ENCODE measurements around the gene ZNF609. TPM values are rescaled to one million over a fixed set of nuclear protein-coding genes. Genes with fewer than 3 reads are reported as not detected.

The ZNF609 gene
- total RNA-seq, 1 experiment from 2014 or later: 31.0 TPM

- RAD21 ChIA-PET (ENCODE audit: low non-redundant PET in 1 of 2, low total read pairs in 2 of 2, uncharacterized antibody in 2 of 2, unreplicated experiment in 2 of 2): no interaction called here
- Histone ChIP-seq H3K9ac (ENCODE audit: low read length) (no peak overlapping the region), H3K27ac (ENCODE audit: low read depth, low read length) (no peak overlapping the region), H3K9me3 (ENCODE audit: control insufficient read depth in 1 of 2, insufficient read depth in 1 of 2, low read depth in 1 of 2, low read length in 2 of 2) (no peaks in the 10 kb centered on the region), H2AFZ (ENCODE audit: low read depth, low read length, poor library complexity, severe bottlenecking) (no peak overlapping the region), H3K79me2 (ENCODE audit: insufficient read depth, low read length) (peaks cover 38% of the 10 kb centered on the region), H3K4me2 (ENCODE audit: low read length) (no peak overlapping the region), H3K4me3 (replicated peaks in 1 of 2; ENCODE audit: low read depth in 1 of 2, low read length in 2 of 2) (no peak overlapping the region), H3K27me3 (ENCODE audit: insufficient read depth, low read length) (no peaks in the 10 kb centered on the region), H4K20me1 (ENCODE audit: insufficient read depth) (peaks cover 9% of the 10 kb centered on the region; the same call in 1 of the 2 replicates), H3K36me3 (ENCODE audit: control insufficient read depth in 1 of 2, insufficient read depth in 2 of 2, low read length in 2 of 2) (peaks cover 13 to 23% of the 10 kb centered on the region in 2 experiments; a peak in 3 of 4 replicates), H3K9me2 (ENCODE audit: insufficient read depth) (no peaks in the 10 kb centered on the region), H3K4me1 (ENCODE audit: control insufficient read depth in 1 of 2, insufficient read depth in 2 of 2, low read length in 2 of 2) (peaks cover 6 to 9% of the 10 kb centered on the region in 2 experiments)
- intact Hi-C loops (cut with micrococcal nuclease): no loop called here
- POLR2A ChIA-PET: no interaction called here
- CTCF ChIA-PET: no interaction called here
- no peak for ATAC-seq
- BruUV-seq (replicated peaks): no TSS peak
- DNase-seq (ENCODE audit: low read depth, low spot score): no peak
- TF ChIP-seq SP1 (IDR thresholded peaks at IDR 0.05; ENCODE audit: low read depth): no peak
- TF ChIP-seq, protein P1, sequence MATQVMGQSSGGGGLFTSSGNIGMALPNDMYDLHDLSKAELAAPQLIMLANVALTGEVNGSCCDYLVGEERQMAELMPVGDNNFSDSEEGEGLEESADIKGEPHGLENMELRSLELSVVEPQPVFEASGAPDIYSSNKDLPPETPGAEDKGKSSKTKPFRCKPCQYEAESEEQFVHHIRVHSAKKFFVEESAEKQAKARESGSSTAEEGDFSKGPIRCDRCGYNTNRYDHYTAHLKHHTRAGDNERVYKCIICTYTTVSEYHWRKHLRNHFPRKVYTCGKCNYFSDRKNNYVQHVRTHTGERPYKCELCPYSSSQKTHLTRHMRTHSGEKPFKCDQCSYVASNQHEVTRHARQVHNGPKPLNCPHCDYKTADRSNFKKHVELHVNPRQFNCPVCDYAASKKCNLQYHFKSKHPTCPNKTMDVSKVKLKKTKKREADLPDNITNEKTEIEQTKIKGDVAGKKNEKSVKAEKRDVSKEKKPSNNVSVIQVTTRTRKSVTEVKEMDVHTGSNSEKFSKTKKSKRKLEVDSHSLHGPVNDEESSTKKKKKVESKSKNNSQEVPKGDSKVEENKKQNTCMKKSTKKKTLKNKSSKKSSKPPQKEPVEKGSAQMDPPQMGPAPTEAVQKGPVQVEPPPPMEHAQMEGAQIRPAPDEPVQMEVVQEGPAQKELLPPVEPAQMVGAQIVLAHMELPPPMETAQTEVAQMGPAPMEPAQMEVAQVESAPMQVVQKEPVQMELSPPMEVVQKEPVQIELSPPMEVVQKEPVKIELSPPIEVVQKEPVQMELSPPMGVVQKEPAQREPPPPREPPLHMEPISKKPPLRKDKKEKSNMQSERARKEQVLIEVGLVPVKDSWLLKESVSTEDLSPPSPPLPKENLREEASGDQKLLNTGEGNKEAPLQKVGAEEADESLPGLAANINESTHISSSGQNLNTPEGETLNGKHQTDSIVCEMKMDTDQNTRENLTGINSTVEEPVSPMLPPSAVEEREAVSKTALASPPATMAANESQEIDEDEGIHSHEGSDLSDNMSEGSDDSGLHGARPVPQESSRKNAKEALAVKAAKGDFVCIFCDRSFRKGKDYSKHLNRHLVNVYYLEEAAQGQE (IDR thresholded peaks at IDR 0.05; ENCODE audit: low read depth): no peak
- TF ChIP-seq EGR1 (IDR thresholded peaks at IDR 0.05; ENCODE audit: low read depth): no peak
- no peak for TF ChIP-seq SRF (IDR thresholded peaks at IDR 0.05; ENCODE audit: low read depth)
- TF ChIP-seq ZFX (IDR thresholded peaks at IDR 0.05): no peak
- TF ChIP-seq ZBTB33 (IDR thresholded peaks at IDR 0.05; ENCODE audit: extremely low read depth, insufficient replicate concordance, low read length): no peak
- no peak for TF ChIP-seq ATF3 (IDR thresholded peaks at IDR 0.05)
- TF ChIP-seq RAD21 (IDR thresholded peaks at IDR 0.05; ENCODE audit: low read depth): no peak
- TF ChIP-seq POLR2A (IDR thresholded peaks at IDR 0.05; ENCODE audit: borderline replicate concordance, extremely low read depth, insufficient read depth, insufficient read length): no peak
- no peak for TF ChIP-seq TCF7L2 (IDR thresholded peaks at IDR 0.05; ENCODE audit: borderline replicate concordance, extremely low read depth, insufficient read depth, insufficient read length)
- no peak for TF ChIP-seq EZH2phosphoT487 (IDR thresholded peaks at IDR 0.05; ENCODE audit: borderline replicate concordance)
- no peak for TF ChIP-seq JUND (IDR thresholded peaks at IDR 0.05)
- TF ChIP-seq SIN3A (IDR thresholded peaks at IDR 0.05; ENCODE audit: low read depth): no peak
Observed at GRCh38 chr15:64693134-64693533, 232.8 kb downstream of the ZNF609 start.
